ENCODE results near the gene CCDC88C.

DNA sequence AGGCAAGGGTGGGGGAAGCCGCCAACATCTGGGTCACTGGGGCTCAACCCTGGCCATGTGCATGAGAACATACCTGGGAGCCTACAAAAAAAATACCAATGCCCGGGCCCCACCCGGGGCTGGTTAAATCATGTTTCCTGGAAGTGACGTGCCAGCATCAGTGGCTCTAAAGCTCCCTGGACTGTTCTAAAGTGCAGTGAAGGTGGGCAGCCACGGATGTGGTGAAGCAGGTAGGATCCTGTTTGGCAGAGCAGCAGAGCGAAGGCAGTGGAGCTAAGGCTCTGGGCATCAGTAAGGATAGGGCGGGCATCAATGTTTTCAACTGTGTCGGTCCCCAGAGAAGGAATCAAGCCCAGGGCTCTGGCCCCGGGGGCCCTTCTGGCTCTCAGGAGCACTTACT, 172.6 kb downstream of the CCDC88C start:
- TF ChIP-seq, protein P1, sequence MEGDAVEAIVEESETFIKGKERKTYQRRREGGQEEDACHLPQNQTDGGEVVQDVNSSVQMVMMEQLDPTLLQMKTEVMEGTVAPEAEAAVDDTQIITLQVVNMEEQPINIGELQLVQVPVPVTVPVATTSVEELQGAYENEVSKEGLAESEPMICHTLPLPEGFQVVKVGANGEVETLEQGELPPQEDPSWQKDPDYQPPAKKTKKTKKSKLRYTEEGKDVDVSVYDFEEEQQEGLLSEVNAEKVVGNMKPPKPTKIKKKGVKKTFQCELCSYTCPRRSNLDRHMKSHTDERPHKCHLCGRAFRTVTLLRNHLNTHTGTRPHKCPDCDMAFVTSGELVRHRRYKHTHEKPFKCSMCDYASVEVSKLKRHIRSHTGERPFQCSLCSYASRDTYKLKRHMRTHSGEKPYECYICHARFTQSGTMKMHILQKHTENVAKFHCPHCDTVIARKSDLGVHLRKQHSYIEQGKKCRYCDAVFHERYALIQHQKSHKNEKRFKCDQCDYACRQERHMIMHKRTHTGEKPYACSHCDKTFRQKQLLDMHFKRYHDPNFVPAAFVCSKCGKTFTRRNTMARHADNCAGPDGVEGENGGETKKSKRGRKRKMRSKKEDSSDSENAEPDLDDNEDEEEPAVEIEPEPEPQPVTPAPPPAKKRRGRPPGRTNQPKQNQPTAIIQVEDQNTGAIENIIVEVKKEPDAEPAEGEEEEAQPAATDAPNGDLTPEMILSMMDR (IDR thresholded peaks at IDR 0.05), result no peak
- TF ChIP-seq POLR2A (IDR thresholded peaks at IDR 0.05), result no peak
